IMR-90 (cell line): ENCODE results near the gene DHRS4. TPM values are rescaled to one million over a fixed set of nuclear protein-coding genes. Genes with fewer than 3 reads are reported as not detected.

Experiments
- ATAC-seq: fragments of 200-7000 bp; cut with Tn5 transposase; 2 replicates; pipeline ENCODE4 v1.9.1; 2020; ENCODE audit warnings: low read depth, mild to moderate bottlenecking, moderate library complexity
- BruUV-seq: library from RNA; stranded (reverse); fragments of 400-500 nt; replicated peaks from 2 replicates; lab custom pipeline; 2021; lab: Mats Ljungman, UMichigan
- CTCF ChIA-PET: fragments of 300-600 bp; formaldehyde crosslinking; extraction: SDS; loops from one replicate; lab custom pipeline; 2021; ENCODE audit warnings: antibody characterized with exemption; lab: Yijun Ruan, JAX
- POLR2A ChIA-PET: fragments of 300-600 bp; sonication (Branson Sonifier 250); formaldehyde crosslinking; loops from one replicate; lab custom pipeline; 2022; ENCODE audit warnings: antibody characterized with exemption; ENCODE audit not compliant: unreplicated experiment; lab: Charles Lee
- DNase-seq: peaks from one replicate; pipeline ENCODE4 v3.0.0; 2013
- H2AFZ ChIP-seq: replicated peaks from 2 replicates; pipeline ENCODE3; 2013; ENCODE audit warnings: low read length, mild to moderate bottlenecking; ENCODE audit not compliant: poor library complexity
- H2AK5ac ChIP-seq: 2 replicates; pipeline ENCODE4 v1.6.1; 2013; ENCODE audit warnings: low read depth, low read length, inconsistent platforms
- H2AK9ac ChIP-seq: replicated peaks from 2 replicates; pipeline ENCODE3; 2013; ENCODE audit warnings: mild to moderate bottlenecking, low read depth, low read length, moderate library complexity; ENCODE audit not compliant: poor library complexity
- H2BK120ac ChIP-seq: 2 replicates; pipeline ENCODE4 v1.6.1; 2013; ENCODE audit warnings: low read depth, low read length, inconsistent platforms
- H2BK15ac ChIP-seq: 3 replicates; pipeline ENCODE4 v1.6.1; 2013; ENCODE audit warnings: low read depth, low read length, inconsistent platforms
- H2BK20ac ChIP-seq: 2 replicates; pipeline ENCODE4 v1.6.1; 2013; ENCODE audit warnings: low read depth, mild to moderate bottlenecking, inconsistent platforms, low read length, moderate library complexity
- H2BK5ac ChIP-seq: 2 replicates; pipeline ENCODE4 v1.6.1; 2013; ENCODE audit warnings: mild to moderate bottlenecking, low read depth, low read length, inconsistent platforms; ENCODE audit not compliant: poor library complexity, severe bottlenecking
- H3K14ac ChIP-seq: replicated peaks from 2 replicates; pipeline ENCODE4 v1.6.1; 2013; ENCODE audit warnings: low read depth, low read length, inconsistent platforms
- H3K18ac ChIP-seq: 2 replicates; pipeline ENCODE4 v1.6.1; 2013; ENCODE audit warnings: low read depth, low read length, control low read depth
- H3K23ac ChIP-seq: 2 replicates; pipeline ENCODE4 v1.6.1; 2013; ENCODE audit warnings: low read depth, low read length, inconsistent platforms
- H3K27ac ChIP-seq: 2 replicates; pipeline ENCODE4 v1.5.1; 2013; ENCODE audit warnings: mild to moderate bottlenecking, control low read depth, low read length; ENCODE audit not compliant: insufficient read depth
- H3K27me3 ChIP-seq: 2 replicates; pipeline ENCODE4 v1.6.1; 2013; ENCODE audit warnings: low read length; ENCODE audit not compliant: control insufficient read depth, insufficient read depth
- H3K36me3 ChIP-seq: 2 replicates; pipeline ENCODE4 v1.6.1; 2013; ENCODE audit warnings: low read length, mixed read lengths; ENCODE audit not compliant: control insufficient read depth, insufficient read depth
- H3K4ac ChIP-seq: 2 replicates; pipeline ENCODE4 v1.6.1; 2013; ENCODE audit warnings: low read depth, low read length, inconsistent platforms
- H3K4me1 ChIP-seq: 2 replicates; pipeline ENCODE4 v1.6.1; 2013; ENCODE audit warnings: low read length, mixed read lengths; ENCODE audit not compliant: control insufficient read depth, insufficient read depth
- H3K4me2 ChIP-seq: 2 replicates; pipeline ENCODE4 v1.6.1; 2013; ENCODE audit warnings: low read depth, mild to moderate bottlenecking, control low read depth, low read length, moderate library complexity
- H3K4me3 ChIP-seq: 2 replicates; pipeline ENCODE4 v1.5.1; 2013; ENCODE audit warnings: low read depth, mild to moderate bottlenecking, control low read depth, low read length, moderate library complexity; ENCODE audit not compliant: insufficient read depth
- H3K56ac ChIP-seq: 2 replicates; pipeline ENCODE4 v1.6.1; 2013; ENCODE audit warnings: low read length, inconsistent platforms; ENCODE audit not compliant: insufficient read depth; ENCODE audit errors: extremely low read depth
- H3K79me1 ChIP-seq, 2 experiments: 2 replicates each; pipeline ENCODE4 v1.6.1; 2013; ENCODE audit warnings: low read length in 2 of 2, inconsistent platforms in 1 of 2, low read depth in 1 of 2
- H3K9ac ChIP-seq: 2 replicates; pipeline ENCODE4 v1.6.1; 2013; ENCODE audit warnings: low read depth, low read length, control low read depth
- H3K9me1 ChIP-seq: 2 replicates; pipeline ENCODE4 v1.6.1; 2013; ENCODE audit warnings: low read length, inconsistent platforms; ENCODE audit not compliant: insufficient read depth
- H3K9me3 ChIP-seq: 2 replicates; pipeline ENCODE4 v1.6.1; 2013; ENCODE audit warnings: low read length; ENCODE audit not compliant: control insufficient read depth, insufficient read depth
- H4K20me1 ChIP-seq: 2 replicates; pipeline ENCODE4 v1.6.1; 2013; ENCODE audit warnings: low read length, inconsistent platforms; ENCODE audit not compliant: insufficient read depth
- H4K5ac ChIP-seq: 2 replicates; pipeline ENCODE4 v1.6.1; 2013; ENCODE audit warnings: mild to moderate bottlenecking, low read depth, low read length, control low read depth
- H4K8ac ChIP-seq, 2 experiments: 2 replicates each; pipeline ENCODE4 v1.6.1; 2013; ENCODE audit warnings: low read depth in 2 of 2, low read length in 2 of 2, control low read depth in 1 of 2, inconsistent platforms in 1 of 2
- H4K91ac ChIP-seq: 2 replicates; pipeline ENCODE4 v1.6.1; 2013; ENCODE audit warnings: low read depth, low read length, inconsistent platforms; ENCODE audit not compliant: insufficient read depth
- BHLHE40 ChIP-seq: fragments of 150-350 bp; IDR thresholded peaks from 2 replicates; pipeline ENCODE4 v1.6.1; 2016; ENCODE audit warnings: mild to moderate bottlenecking, low read depth, low read length
- CEBPB ChIP-seq: IDR thresholded peaks from 2 replicates; pipeline ENCODE4 v1.6.1; 2012; ENCODE audit warnings: low read depth, low read length, improper control_type of control experiment
- CHD1 ChIP-seq: IDR thresholded peaks from 2 replicates; pipeline ENCODE4 v1.6.1; 2012; ENCODE audit warnings: low read depth, low read length, improper control_type of control experiment
- CTCF ChIP-seq: conservative IDR thresholded peaks from 2 replicates; pipeline ENCODE4 v1.5.1; 2012; ENCODE audit warnings: mild to moderate bottlenecking, low read depth, low read length, improper control_type of control experiment
- ELK1 ChIP-seq: fragments of 150-350 bp; IDR thresholded peaks from 2 replicates; pipeline ENCODE4 v1.6.1; 2016; ENCODE audit warnings: low read depth, mild to moderate bottlenecking, low read length, moderate library complexity, borderline replicate concordance
- FOS ChIP-seq: fragments of 150-350 bp; IDR thresholded peaks from 2 replicates; pipeline ENCODE4 v1.6.1; 2016; ENCODE audit warnings: low read depth, low read length
- MAFK ChIP-seq: IDR thresholded peaks from 2 replicates; pipeline ENCODE4 v1.6.1; 2012; ENCODE audit warnings: low read depth, low read length, improper control_type of control experiment
- MAZ ChIP-seq: IDR thresholded peaks from 2 replicates; pipeline ENCODE4 v1.6.1; 2012; ENCODE audit warnings: low read depth, mild to moderate bottlenecking, low read length, improper control_type of control experiment, moderate library complexity, borderline replicate concordance
- MXI1 ChIP-seq: IDR thresholded peaks from 2 replicates; pipeline ENCODE4 v1.6.1; 2012; ENCODE audit warnings: low read depth, mild to moderate bottlenecking, low read length, moderate library complexity, borderline replicate concordance
- NFE2L2 ChIP-seq: fragments of 150-350 bp; IDR thresholded peaks from 2 replicates; pipeline ENCODE4 v1.6.1; 2016; ENCODE audit warnings: low read depth, mild to moderate bottlenecking, low read length
- POLR2A ChIP-seq: IDR thresholded peaks from 2 replicates; pipeline ENCODE4 v1.6.1; 2012; ENCODE audit warnings: mild to moderate bottlenecking, low read depth, low read length
- RAD21 ChIP-seq: IDR thresholded peaks from 2 replicates; pipeline ENCODE4 v1.6.1; 2012; ENCODE audit warnings: low read length, improper control_type of control experiment
- RCOR1 ChIP-seq: IDR thresholded peaks from 2 replicates; pipeline ENCODE4 v1.6.1; 2012; ENCODE audit warnings: mild to moderate bottlenecking, low read length, improper control_type of control experiment; ENCODE audit not compliant: insufficient replicate concordance
- RFX5 ChIP-seq: IDR thresholded peaks from 2 replicates; pipeline ENCODE4 v1.8.0; 2012; ENCODE audit warnings: low read depth, mild to moderate bottlenecking, low read length, moderate library complexity
- SMC3 ChIP-seq: fragments of 150-350 bp; IDR thresholded peaks from 2 replicates; pipeline ENCODE4 v1.6.1; 2016; ENCODE audit warnings: low read depth, mild to moderate bottlenecking, antibody characterized with exemption, low read length, moderate library complexity
- WGBS, 2 experiments: methylation state at CpG; one replicate each; pipeline versions ENCODE4 v1.1.5 to v1.1.7; 2013; ENCODE audit warnings: missing lambda C conversion rate in 2 of 2; ENCODE audit not compliant: insufficient read length in 1 of 2; ENCODE audit errors: extremely low coverage in 2 of 2; 5-methylcytosine and 5-hydroxymethylcytosine counted together
- dilution Hi-C: fragments of 300-500 bp; cut with HindIII; formaldehyde crosslinking; loops from one replicate; pipeline ENCODE4 v1.14.3; 2018; ENCODE audit warnings: low sequenced_read_pairs; ENCODE audit not compliant: unreplicated experiment
- in situ Hi-C: fragments of 300-500 bp; cut with MboI; formaldehyde crosslinking; loops from 3 replicates; pipeline ENCODE4 v1.14.3; 2019; ENCODE audit warnings: low sequenced_read_pairs, inconsistent platforms, mixed read lengths
- intact Hi-C: fragments of 100-400 bp; cut with micrococcal nuclease; formaldehyde crosslinking; loops from 2 replicates; pipeline ENCODE4 v1.10.0; 2022
- polyA plus RNA-seq, 3 experiments: library from polyadenylated mRNA; depleted of rRNA; stranded (reverse); fragments of >200 nt; gene quantifications; 2 replicates each; pipeline ENCODE4 v1.2.3, GENCODE V29; 2012; ENCODE audit warnings: low replicate concordance in 1 of 3
- total RNA-seq: library from RNA; depleted of rRNA; stranded (reverse); fragments of >200 nt; gene quantifications from 2 replicates; pipeline ENCODE4 v1.2.3, GENCODE V29; 2012
- TF ChIP-seq, protein P1 (sequence below): fragments of 150-350 bp; IDR thresholded peaks from 2 replicates; pipeline ENCODE4 v1.6.1; 2017; ENCODE audit warnings: mild to moderate bottlenecking, antibody characterized with exemption, low read length, low read depth

DHRS4 gene
- total and polyA plus RNA-seq, 2 of the 4 experiments (the other 2 are of a cell fraction): 43.2 to 51.8 TPM

DNA sequence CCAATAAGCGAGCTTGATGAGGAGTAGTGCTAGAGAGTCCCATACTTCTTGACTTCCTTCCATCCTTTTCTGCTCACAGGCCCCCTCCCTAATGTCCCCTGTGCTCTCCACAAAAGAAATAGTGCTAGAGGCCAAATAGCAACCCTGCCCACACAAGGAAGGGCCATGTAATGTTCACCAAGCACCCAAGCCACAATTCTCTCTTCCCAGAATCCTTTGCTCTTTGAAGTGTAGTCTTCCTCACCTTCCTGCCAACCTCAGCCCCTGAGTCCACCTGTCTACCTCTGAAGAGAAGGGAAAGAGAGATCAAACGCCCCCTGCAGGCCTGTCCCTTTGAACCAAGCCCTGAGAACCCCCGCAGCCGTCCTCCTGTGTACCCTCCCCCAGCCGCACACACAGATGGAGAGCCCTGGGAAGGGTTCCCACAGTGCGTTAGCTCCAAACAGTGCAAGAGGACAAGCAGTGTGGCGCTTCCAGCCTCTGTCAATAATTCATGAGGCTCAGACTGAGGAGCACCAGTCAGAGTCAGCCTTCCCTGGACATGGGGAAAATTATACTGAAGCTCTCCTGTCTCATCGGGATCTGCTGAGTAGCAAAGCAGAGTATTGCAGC lies 1.9 kb upstream of the DHRS4 start:
- no peak for DNase-seq
- peaks cover 2% of the 10 kb centered on the region; the same call in 1 of the 2 replicates for H3K4me1 ChIP-seq
- H2BK5ac ChIP-seq: no peak overlapping the region
- in situ Hi-C loops: no loop called here
- H3K4me2 ChIP-seq: no peak overlapping the region; the same call in 1 of the 2 replicates
- H2BK20ac ChIP-seq: no peak overlapping the region
- H3K36me3 ChIP-seq: no peaks in the 10 kb centered on the region
- intact Hi-C loops: loop anchor here (5.0 kb wide), 1 partner anchor 319 kb away; no protein-coding TSS in a partner anchor
- POLR2A ChIA-PET: no interaction called here
- no peaks in the 10 kb centered on the region for H3K27me3 ChIP-seq
- H3K23ac ChIP-seq: no peak overlapping the region
- no peak overlapping the region for H3K14ac ChIP-seq
- peaks cover 2 to 15% of the 10 kb centered on the region in 2 experiments for H3K79me1 ChIP-seq
- no peak for ATAC-seq
- H3K27ac ChIP-seq: no peak overlapping the region
- whole genome bisulfite sequencing, 2 experiments: 66% methylated on average over 4 of the region's 8 CpGs; no CpG with 5 or more reads in 1 of the 2 experiments
- no peak overlapping the region for H3K18ac ChIP-seq
- dilution Hi-C loops: no loop called here
- H4K91ac ChIP-seq: no peak overlapping the region
- no peak overlapping the region for H2AFZ ChIP-seq
- no peak for TF ChIP-seq MXI1
- TF ChIP-seq RFX5: no peak
- no peak for TF ChIP-seq FOS
- no peak for TF ChIP-seq MAZ
- TF ChIP-seq CHD1: no peak
- no peak for TF ChIP-seq POLR2A
- TF ChIP-seq, protein P1, sequence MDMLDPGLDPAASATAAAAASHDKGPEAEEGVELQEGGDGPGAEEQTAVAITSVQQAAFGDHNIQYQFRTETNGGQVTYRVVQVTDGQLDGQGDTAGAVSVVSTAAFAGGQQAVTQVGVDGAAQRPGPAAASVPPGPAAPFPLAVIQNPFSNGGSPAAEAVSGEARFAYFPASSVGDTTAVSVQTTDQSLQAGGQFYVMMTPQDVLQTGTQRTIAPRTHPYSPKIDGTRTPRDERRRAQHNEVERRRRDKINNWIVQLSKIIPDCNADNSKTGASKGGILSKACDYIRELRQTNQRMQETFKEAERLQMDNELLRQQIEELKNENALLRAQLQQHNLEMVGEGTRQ: no peak
- TF ChIP-seq ELK1: no peak
- TF ChIP-seq RCOR1: no peak
- TF ChIP-seq MAFK: no peak
- TF ChIP-seq NFE2L2: no peak
- no peak for TF ChIP-seq CEBPB
- TF ChIP-seq RAD21: no peak
- no peak for TF ChIP-seq BHLHE40
- TF ChIP-seq SMC3: no peak
- TF ChIP-seq CTCF: no peak
- no peak overlapping the region for H3K9ac ChIP-seq
- no peak overlapping the region for H2AK5ac ChIP-seq
- H4K8ac ChIP-seq: no peak overlapping the region
- no peak overlapping the region for H4K5ac ChIP-seq
- no peaks in the 10 kb centered on the region for H3K9me1 ChIP-seq
- no TSS peak for BruUV-seq
- H3K4me3 ChIP-seq: no peak overlapping the region
- CTCF ChIA-PET: no interaction called here
- peaks cover 2% of the 10 kb centered on the region; the same call in 1 of the 2 replicates for H3K9me3 ChIP-seq
- no peak overlapping the region for H2AK9ac ChIP-seq
- no peak overlapping the region for H2BK15ac ChIP-seq
- no peak overlapping the region for H3K4ac ChIP-seq
- no peak overlapping the region for H3K56ac ChIP-seq
- no peak overlapping the region for H2BK120ac ChIP-seq
- no peaks in the 10 kb centered on the region for H4K20me1 ChIP-seq
